NCI-H774 (cell line): ENCODE results near the gene CTNNAL1.
"Not testable (repeated sequence)": the region's sequence is repeated elsewhere in the genome, so short reads cannot be mapped to it uniquely, and the experiment has no call there.

Source experiments
- DNase-seq: peaks from one replicate; lab custom pipeline; 2025; lab: John Stamatoyannopoulos, UW

The CTNNAL1 gene

GRCh38 chr9:108983885-108984284 is 29.4 kb downstream of the CTNNAL1 start:
- DNase-seq: no peak

GRCh38 chr9:108980893-108981292 is 32.4 kb downstream of the CTNNAL1 start:
- DNase-seq: no peak

GRCh38 chr9:108978205-108978604 is 35.1 kb downstream of the CTNNAL1 start:
- no peak for DNase-seq

GRCh38 chr9:108973895-108974294 is 39.4 kb downstream of the CTNNAL1 start:
- DNase-seq: no peak

- no peak for DNase-seq
Measured at GRCh38 chr9:108972626-108973209, 40.6 kb downstream of the CTNNAL1 start.

- DNase-seq: no peak
Measured at GRCh38 chr9:108972186-108972585, 41.1 kb downstream of the CTNNAL1 start.

GRCh38 chr9:108971392-108971791 is 41.9 kb downstream of the CTNNAL1 start:
- not testable (repeated sequence) for DNase-seq

- no peak for DNase-seq
Measured at GRCh38 chr9:108967916-108968315, 45.4 kb downstream of the CTNNAL1 start.

GRCh38 chr9:108963459-108964143 is 49.7 kb downstream of the CTNNAL1 start:
- no peak for DNase-seq

- DNase-seq: no peak
Measured at GRCh38 chr9:108961151-108961550, 52.1 kb downstream of the CTNNAL1 start.

- no peak for DNase-seq
Measured at GRCh38 chr9:108960331-108960730, 53.0 kb downstream of the CTNNAL1 start.

- no peak for DNase-seq
Measured at GRCh38 chr9:108956631-108957026, 56.7 kb downstream of the CTNNAL1 start.

- no peak for DNase-seq
Measured at GRCh38 chr9:108956022-108956630, 57.2 kb downstream of the CTNNAL1 start.

GRCh38 chr9:108953983-108954574 is 59.2 kb downstream of the CTNNAL1 start:
- DNase-seq: peak; percentile 1

- no peak for DNase-seq
Measured at GRCh38 chr9:108951578-108951977, 61.7 kb downstream of the CTNNAL1 start.

GRCh38 chr9:108950168-108950567 is 63.1 kb downstream of the CTNNAL1 start:
- no peak for DNase-seq

GRCh38 chr9:108939975-108940374 is 73.3 kb downstream of the CTNNAL1 start:
- no peak for DNase-seq

- DNase-seq: no peak
Measured at GRCh38 chr9:108937561-108938305, 75.6 kb downstream of the CTNNAL1 start.

GRCh38 chr9:108934323-108934893 is 78.9 kb downstream of the CTNNAL1 start, which contains the start of gene ABITRAM:
ABITRAM (plus strand) TSS chr9:108934400; CDS start chr9:108934487, 87 bp downstream.
- peak; percentile 83 for DNase-seq

- peak; percentile 87 for DNase-seq
Measured at GRCh38 chr9:108933718-108934322, 79.5 kb downstream of the CTNNAL1 start, which contains the start of gene ELP1. ELP1 (minus strand) TSS chr9:108934124; CDS start chr9:108931146, 2,978 bp downstream.

GRCh38 chr9:108933231-108933717 is 80.0 kb downstream of the CTNNAL1 start:
- no peak for DNase-seq
